GM04503 (cell line): Measurements from ENCODE around the gene ADAM15.

Source experiments
- DNase-seq: peaks from one replicate; pipeline ENCODE4 v3.0.0-alpha.2; 2012; ENCODE audit warnings: low read depth

Gene ADAM15

GRCh38 chr1:155072531-155073289 is 21.6 kb downstream of the ADAM15 start:
- no peak for DNase-seq

GRCh38 chr1:155073377-155074242 is 22.5 kb downstream of the ADAM15 start:
- DNase-seq: no peak

- no peak for DNase-seq
Measured at GRCh38 chr1:155075535-155075934, 24.4 kb downstream of the ADAM15 start.

- no peak for DNase-seq
Measured at GRCh38 chr1:155076371-155076770, 25.3 kb downstream of the ADAM15 start.

- no peak for DNase-seq
Measured at GRCh38 chr1:155077346-155077745, 26.2 kb downstream of the ADAM15 start.

GRCh38 chr1:155077758-155078445 is 26.8 kb downstream of the ADAM15 start:
- no peak for DNase-seq

GRCh38 chr1:155078469-155079209 is 27.5 kb downstream of the ADAM15 start, which contains the start of gene EFNA3:
EFNA3 (plus strand) TSS chr1:155078837; CDS start chr1:155078942, 105 bp downstream.
- DNase-seq: no peak

- no peak for DNase-seq
Measured at GRCh38 chr1:155079210-155079486, 28.0 kb downstream of the ADAM15 start.

- DNase-seq: no peak
Measured at GRCh38 chr1:155079487-155080311, 28.6 kb downstream of the ADAM15 start.

GRCh38 chr1:155080312-155081228 is 29.5 kb downstream of the ADAM15 start:
- no peak for DNase-seq

- DNase-seq: no peak
Measured at GRCh38 chr1:155081472-155082300, 30.6 kb downstream of the ADAM15 start.

GRCh38 chr1:155082301-155083051 is 31.4 kb downstream of the ADAM15 start:
- DNase-seq: no peak

- no peak for DNase-seq
Measured at GRCh38 chr1:155083052-155083541, 32.0 kb downstream of the ADAM15 start.

GRCh38 chr1:155083865-155084721 is 33.0 kb downstream of the ADAM15 start:
- DNase-seq: no peak

- peak; percentile 58 for DNase-seq
Measured at GRCh38 chr1:155084722-155085503, 33.8 kb downstream of the ADAM15 start.

- DNase-seq: no peak
Measured at GRCh38 chr1:155085504-155086127, 34.5 kb downstream of the ADAM15 start.
